Naive B cell (primary cell): ENCODE results near the gene GPR137. TPM values are rescaled to one million over a fixed set of nuclear protein-coding genes. Genes with fewer than 3 reads are reported as not detected.
"Not testable (repeated sequence)": the region's sequence is repeated elsewhere in the genome, so short reads cannot be mapped to it uniquely, and the experiment has no call there.

Experiments used
- ATAC-seq, 2 donors: fragments of 150-1000 bp; cut with Tn5 transposase; 2 replicates each; pipeline ENCODE4 v1.10.0; 2021; ENCODE audit warnings: low read depth in 2 of 2, mild to moderate bottlenecking in 2 of 2, moderate library complexity in 2 of 2
- DNase-seq: peaks from one replicate; pipeline ENCODE4 v3.0.0; 2022
- H3K27ac Mint-ChIP-seq, 6 donors: one replicate each; pipeline ENCODE4 v1.8.0; 2020 to 2022; ENCODE audit warnings: mild to moderate bottlenecking in 6 of 6, mixed read lengths in 6 of 6, moderate library complexity in 5 of 6, inconsistent platforms in 2 of 6
- H3K27me3 Mint-ChIP-seq, 3 donors: one replicate each; pipeline ENCODE4 v1.8.0; 2021 to 2022; ENCODE audit warnings: mixed read lengths in 3 of 3, mild to moderate bottlenecking in 1 of 3
- H3K36me3 Mint-ChIP-seq, 2 donors: one replicate each; pipeline ENCODE4 v1.8.0; 2020 to 2022; ENCODE audit warnings: mixed read lengths in 2 of 2, inconsistent platforms in 1 of 2, mild to moderate bottlenecking in 1 of 2
- H3K4me1 Mint-ChIP-seq, 3 donors: one replicate each; pipeline ENCODE4 v1.8.0; 2020 to 2022; ENCODE audit warnings: mixed read lengths in 3 of 3, inconsistent platforms in 1 of 3, mild to moderate bottlenecking in 1 of 3, moderate library complexity in 1 of 3
- H3K4me3 Mint-ChIP-seq, 8 donors: one replicate each; pipeline ENCODE4 v1.8.0; 2020 to 2022; ENCODE audit warnings: mild to moderate bottlenecking in 8 of 8, mixed read lengths in 8 of 8, moderate library complexity in 8 of 8, inconsistent platforms in 2 of 8
- H3K9me3 Mint-ChIP-seq, 7 donors: one replicate each; pipeline ENCODE4 v1.8.0; 2020 to 2022; ENCODE audit warnings: mixed read lengths in 7 of 7, mild to moderate bottlenecking in 5 of 7, inconsistent platforms in 2 of 7, moderate library complexity in 1 of 7
- polyA plus RNA-seq, 6 donors: library from polyadenylated mRNA; unstranded; fragments of 300-500 nt; fragmentation: Illumina TruSeq; gene quantifications; one replicate each; pipeline ENCODE4 v1.2.3, GENCODE V29; 2021; ENCODE audit warnings: low read depth in 6 of 6

The GPR137 gene
- polyA plus RNA-seq, 6 donors from 2014 or later, result 17.3 to 35.5 (median 21.0) TPM

DNA sequence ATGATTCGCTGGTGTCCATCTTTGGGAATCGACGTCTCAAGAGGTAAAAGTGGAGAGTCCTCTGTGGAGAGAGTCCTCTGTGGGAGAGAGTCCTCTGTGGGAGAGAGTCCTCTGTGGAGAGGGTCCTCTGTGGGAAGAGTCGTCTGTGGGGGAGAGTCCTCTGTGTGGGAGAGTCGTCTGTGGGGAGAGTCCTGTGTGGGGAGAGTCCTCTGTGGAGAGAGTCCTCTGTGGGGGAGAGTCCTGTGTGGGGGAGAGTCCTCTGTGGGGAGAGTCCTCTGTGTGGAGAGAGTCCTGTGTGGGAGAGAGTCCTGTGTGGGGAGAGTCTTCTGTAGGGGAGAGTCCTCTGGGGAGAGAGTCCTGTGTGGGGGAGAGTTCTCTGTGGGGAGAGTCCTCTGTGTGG is 35.4 kb downstream of the GPR137 start:
- Mint-ChIP-seq H3K27me3 (no peaks in the 10 kb centered on the region), H3K4me3 (peak overlapping the region in 6 of 8 donors; percentile 17 to 94 (median 44))

DNA sequence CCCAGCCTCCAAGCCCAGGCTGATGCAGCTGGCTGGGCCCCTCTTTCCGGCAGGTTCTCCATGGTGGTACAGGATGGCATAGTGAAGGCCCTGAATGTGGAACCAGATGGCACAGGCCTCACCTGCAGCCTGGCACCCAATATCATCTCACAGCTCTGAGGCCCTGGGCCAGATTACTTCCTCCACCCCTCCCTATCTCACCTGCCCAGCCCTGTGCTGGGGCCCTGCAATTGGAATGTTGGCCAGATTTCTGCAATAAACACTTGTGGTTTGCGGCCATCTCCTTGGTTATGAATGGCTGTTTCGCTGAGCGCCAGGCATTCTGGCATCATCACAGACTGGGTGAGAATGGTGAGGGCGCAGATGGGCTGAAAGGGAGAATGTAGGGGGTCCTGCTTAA is 35.9 kb downstream of the GPR137 start:
- DNase-seq, result no peak
- no peaks in the 10 kb centered on the region for H3K9me3 Mint-ChIP-seq
- peak overlapping the region in 1 of 6 donors; percentile 77 for H3K27ac Mint-ChIP-seq
- H3K4me3 Mint-ChIP-seq, result peak overlapping the region in 2 of 8 donors; percentile 35 to 94
- H3K36me3 Mint-ChIP-seq, result peaks cover 0 to 18% of the 10 kb centered on the region in 2 donors
- no peaks in the 10 kb centered on the region for H3K27me3 Mint-ChIP-seq
- no peak for ATAC-seq
- H3K4me1 Mint-ChIP-seq, result peaks cover 31 to 49% (median 41%) of the 10 kb centered on the region in 3 donors

More for the DNA sequence above, 35.4 kb downstream of the GPR137 start:
- Mint-ChIP-seq H3K4me1 (peaks cover 33 to 54% (median 46%) of the 10 kb centered on the region in 3 donors), H3K36me3 (peaks cover 0 to 16% of the 10 kb centered on the region in 2 donors), H3K9me3 (no peaks in the 10 kb centered on the region), H3K27ac (peak overlapping the region in 3 of 6 donors; percentile 16 to 99 (median 60))
- ATAC-seq (no peak), DNase-seq (no peak)

- no peak for DNase-seq
- Mint-ChIP-seq H3K27ac (peak overlapping the region in 1 of 6 donors; percentile 47), H3K9me3 (no peaks in the 10 kb centered on the region), H3K4me3 (no peak overlapping the region), H3K27me3 (no peaks in the 10 kb centered on the region), H3K4me1 (peaks cover 26 to 38% (median 29%) of the 10 kb centered on the region in 3 donors), H3K36me3 (peaks cover 0 to 24% of the 10 kb centered on the region in 2 donors)
- no peak for ATAC-seq
Measured at GRCh38 chr11:64322925-64323260, 37.2 kb downstream of the GPR137 start.

DNA sequence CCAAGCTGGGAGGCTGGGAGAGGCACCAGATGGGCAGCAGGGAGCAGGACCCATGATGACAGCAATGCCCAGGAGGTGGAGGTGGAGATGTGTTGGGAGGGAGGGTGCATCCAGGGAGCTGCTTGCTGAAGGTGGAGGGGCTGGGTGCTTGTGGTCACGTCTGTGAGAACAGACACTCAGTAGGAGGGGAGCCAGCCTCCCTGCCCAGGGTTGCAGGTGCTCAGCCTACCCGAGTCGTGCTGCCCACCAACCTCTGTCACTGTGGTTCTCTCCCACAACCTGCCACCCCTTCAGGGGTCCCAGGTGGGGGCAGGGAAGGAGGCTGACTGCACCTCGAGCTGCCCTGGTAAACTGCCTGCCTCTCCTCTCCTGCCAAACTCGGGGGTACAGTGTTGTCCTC is 37.7 kb downstream of the GPR137 start:
- peak overlapping the region in 3 of 6 donors; percentile 44 to 47 (median 47) for H3K27ac Mint-ChIP-seq
- peaks cover 22 to 33% (median 25%) of the 10 kb centered on the region in 3 donors for H3K4me1 Mint-ChIP-seq
- ATAC-seq, result no peak
- DNase-seq, result no peak
- H3K36me3 Mint-ChIP-seq, result peaks cover 0 to 24% of the 10 kb centered on the region in 2 donors
- H3K9me3 Mint-ChIP-seq, result no peaks in the 10 kb centered on the region
- H3K27me3 Mint-ChIP-seq, result no peaks in the 10 kb centered on the region
- H3K4me3 Mint-ChIP-seq, result no peak overlapping the region

GRCh38 chr11:64323984-64324383 is 38.3 kb downstream of the GPR137 start:
- Mint-ChIP-seq H3K4me1 (peaks cover 19 to 29% (median 20%) of the 10 kb centered on the region in 3 donors), H3K36me3 (peaks cover 0 to 24% of the 10 kb centered on the region in 2 donors)
- not testable (repeated sequence) for H3K27ac Mint-ChIP-seq, DNase-seq, H3K9me3 Mint-ChIP-seq, H3K27me3 Mint-ChIP-seq, H3K4me3 Mint-ChIP-seq, ATAC-seq

DNA sequence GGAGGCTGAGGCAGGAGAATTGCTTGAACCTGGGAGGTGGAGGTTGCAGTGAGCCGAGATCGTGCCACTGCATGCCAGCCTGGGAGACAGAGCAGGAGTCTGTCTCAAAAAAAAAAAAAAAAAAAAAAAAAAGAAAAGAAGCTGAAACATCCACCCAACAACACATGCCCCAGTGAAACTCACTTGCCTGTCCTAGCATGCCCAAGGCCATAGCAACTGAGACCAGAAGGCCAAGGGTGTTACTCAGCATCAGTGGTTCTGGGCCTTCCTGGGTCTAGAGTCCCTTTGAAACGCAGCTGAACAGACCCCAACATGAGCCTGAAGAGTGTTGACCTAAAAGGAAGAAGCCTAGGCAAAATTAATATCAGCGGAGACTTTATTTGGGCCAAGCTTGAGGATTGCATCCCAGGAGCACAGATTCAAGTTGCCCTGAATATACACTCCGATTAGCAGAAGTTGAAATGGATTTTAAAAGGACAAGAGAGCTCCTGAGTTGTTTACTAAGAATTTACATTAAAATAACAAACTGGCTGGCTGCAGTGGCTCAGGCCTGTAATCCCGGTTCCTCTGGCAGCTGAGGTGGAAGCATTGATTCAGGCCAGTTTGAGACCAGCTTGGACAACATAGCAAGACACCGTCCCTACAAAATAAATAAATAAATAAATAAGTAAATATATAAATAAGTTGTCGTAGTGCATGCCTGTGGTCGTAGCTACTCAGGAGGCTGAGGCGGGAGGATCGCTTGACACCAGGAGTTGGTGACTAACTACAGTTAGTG is 39.2 kb downstream of the GPR137 start:
- Mint-ChIP-seq H3K27ac (no peak overlapping the region), H3K4me1 (peaks cover 11 to 20% (median 14%) of the 10 kb centered on the region in 3 donors), H3K4me3 (no peak overlapping the region), H3K36me3 (peaks cover 0 to 24% of the 10 kb centered on the region in 2 donors), H3K9me3 (no peaks in the 10 kb centered on the region), H3K27me3 (no peaks in the 10 kb centered on the region)
- ATAC-seq (no peak), DNase-seq (no peak)

- no peak overlapping the region for H3K4me3 Mint-ChIP-seq
- H3K27ac Mint-ChIP-seq, result no peak overlapping the region
- H3K27me3 Mint-ChIP-seq, result no peaks in the 10 kb centered on the region
- ATAC-seq, result no peak
- H3K36me3 Mint-ChIP-seq, result peaks cover 0 to 8% of the 10 kb centered on the region in 2 donors
- no peak for DNase-seq
- H3K9me3 Mint-ChIP-seq, result no peaks in the 10 kb centered on the region
- H3K4me1 Mint-ChIP-seq, result peaks cover 7 to 14% (median 12%) of the 10 kb centered on the region in 3 donors
Measured at GRCh38 chr11:64327375-64327774, 41.7 kb downstream of the GPR137 start.

GRCh38 chr11:64327993-64328392 is 42.3 kb downstream of the GPR137 start:
- ATAC-seq (no peak), DNase-seq (no peak)
- peak overlapping the region in 1 of 6 donors; percentile 81 for H3K27ac Mint-ChIP-seq
- H3K9me3 Mint-ChIP-seq, result no peaks in the 10 kb centered on the region
- no peak overlapping the region for H3K4me3 Mint-ChIP-seq
- no peaks in the 10 kb centered on the region for H3K27me3 Mint-ChIP-seq
- H3K4me1 Mint-ChIP-seq, result peaks cover 7 to 14% (median 12%) of the 10 kb centered on the region in 3 donors
- H3K36me3 Mint-ChIP-seq, result peaks cover 0 to 8% of the 10 kb centered on the region in 2 donors

- Mint-ChIP-seq H3K9me3 (no peaks in the 10 kb centered on the region), H3K36me3 (peaks cover 0 to 8% of the 10 kb centered on the region in 2 donors), H3K27me3 (no peaks in the 10 kb centered on the region), H3K4me3 (peak overlapping the region in 1 of 8 donors; percentile 72), H3K27ac (no peak overlapping the region), H3K4me1 (peaks cover 15 to 25% (median 22%) of the 10 kb centered on the region in 3 donors)
- no peak for ATAC-seq
- no peak for DNase-seq
Measured at GRCh38 chr11:64330888-64331287, 45.2 kb downstream of the GPR137 start.

- Mint-ChIP-seq H3K36me3 (peaks cover 0 to 4% of the 10 kb centered on the region in 2 donors), H3K4me1 (peaks cover 15 to 25% (median 22%) of the 10 kb centered on the region in 3 donors), H3K9me3 (no peaks in the 10 kb centered on the region), H3K27me3 (no peaks in the 10 kb centered on the region), H3K27ac (peak overlapping the region in 3 of 6 donors; percentile 8 to 63 (median 63)), H3K4me3 (peak overlapping the region in 2 of 8 donors; percentile 4 to 16)
- peak; percentile 52 to 72 for ATAC-seq
- peak; percentile 35 for DNase-seq
Measured at GRCh38 chr11:64331569-64332371, 46.1 kb downstream of the GPR137 start.

- Mint-ChIP-seq H3K27ac (peak overlapping the region in 2 of 6 donors; percentile 58 to 60), H3K4me1 (peaks cover 22 to 35% (median 22%) of the 10 kb centered on the region in 3 donors), H3K9me3 (no peaks in the 10 kb centered on the region), H3K27me3 (no peaks in the 10 kb centered on the region), H3K4me3 (peak overlapping the region in 1 of 8 donors; percentile 29), H3K36me3 (no peaks in the 10 kb centered on the region)
- DNase-seq, result no peak
- ATAC-seq, result no peak
Measured at GRCh38 chr11:64333556-64333955, 47.9 kb downstream of the GPR137 start.

GRCh38 chr11:64334764-64335735 is 49.4 kb downstream of the GPR137 start:
- DNase-seq (peak; percentile 45), ATAC-seq (peak; percentile 32 to 42)
- Mint-ChIP-seq H3K27ac (peak overlapping the region in 5 of 6 donors; percentile 30 to 94 (median 83)), H3K9me3 (no peaks in the 10 kb centered on the region), H3K36me3 (no peaks in the 10 kb centered on the region), H3K27me3 (no peaks in the 10 kb centered on the region), H3K4me3 (peak overlapping the region in 6 of 8 donors; percentile 44 to 77 (median 55)), H3K4me1 (peaks cover 33 to 44% (median 33%) of the 10 kb centered on the region in 3 donors)
